H1 (cell line): ENCODE measurements around the gene STAG1. TPM values are rescaled to one million over a fixed set of nuclear protein-coding genes. Genes with fewer than 3 reads are reported as not detected.
"Not testable (repeated sequence)": the region's sequence is repeated elsewhere in the genome, so short reads cannot be mapped to it uniquely, and the experiment has no call there.

ENCODE experiments used
- CTCF ChIA-PET: fragments of 300-600 bp; sonication (Branson Sonifier 250); formaldehyde crosslinking; loops from one replicate; lab custom pipeline; 2021; ENCODE audit not compliant: partially characterized antibody; lab: Charles Lee
- POLR2A ChIA-PET: fragments of 300-600 bp; sonication (Branson Sonifier 250); formaldehyde crosslinking; loops from one replicate; lab custom pipeline; 2021; ENCODE audit warnings: inconsistent platforms; ENCODE audit not compliant: partially characterized antibody; lab: Charles Lee
- DNase-seq, 2 experiments: peaks; one replicate each; pipeline versions ENCODE4 v3.0.0 to v3.0.0-alpha.2; 2010 to 2022; ENCODE audit warnings: low spot score in 2 of 2, low read depth in 1 of 2, mixed read lengths in 1 of 2
- FAIRE-seq: peaks from 2 replicates; lab custom pipeline; 2011; peaks lifted over from hg19 to GRCh38; lab: Jason Lieb, UNC
- H2AFZ ChIP-seq: 2 replicates; pipeline ENCODE4 v1.8.1; 2012; ENCODE audit warnings: low read length, inconsistent platforms
- H2AK5ac ChIP-seq: 2 replicates; pipeline ENCODE4 v1.6.1; 2013; ENCODE audit warnings: low read depth, low read length
- H2BK120ac ChIP-seq: replicated peaks from 2 replicates; pipeline ENCODE3; 2013; ENCODE audit warnings: low read depth, low read length, inconsistent platforms
- H2BK12ac ChIP-seq: 2 replicates; pipeline ENCODE4 v1.6.1; 2013; ENCODE audit warnings: low read depth, low read length
- H2BK15ac ChIP-seq: 2 replicates; pipeline ENCODE4 v1.6.1; 2013; ENCODE audit warnings: low read length
- H2BK20ac ChIP-seq: 2 replicates; pipeline ENCODE4 v1.6.1; 2013; ENCODE audit warnings: low read length
- H2BK5ac ChIP-seq: 2 replicates; pipeline ENCODE4 v1.6.1; 2013; ENCODE audit warnings: low read depth, low read length
- H3K14ac ChIP-seq: 2 replicates; pipeline ENCODE4 v1.6.1; 2013; ENCODE audit warnings: inconsistent platforms; ENCODE audit not compliant: insufficient read length
- H3K18ac ChIP-seq: 2 replicates; pipeline ENCODE4 v1.6.1; 2013; ENCODE audit warnings: low read length; ENCODE audit errors: extremely low read depth
- H3K23ac ChIP-seq: 2 replicates; pipeline ENCODE4 v1.6.1; 2013; ENCODE audit warnings: inconsistent platforms; ENCODE audit not compliant: insufficient read length
- H3K23me2 ChIP-seq: 2 replicates; pipeline ENCODE4 v1.6.1; 2013; ENCODE audit warnings: low read depth, low read length
- H3K27ac ChIP-seq: 2 replicates; pipeline ENCODE4 v1.6.1; 2011; ENCODE audit warnings: low read depth, low read length, inconsistent platforms
- H3K27me3 ChIP-seq, 4 experiments: replicated peaks in 1 of 4; 1 replicate in 1 of 4; 2 replicates in 3 of 4; pipeline versions ENCODE4 v1.6.1 to v1.8.1; 2011 to 2013; ENCODE audit warnings: low read length in 3 of 4, mild to moderate bottlenecking in 3 of 4, inconsistent platforms in 2 of 4, mixed read lengths in 2 of 4, moderate library complexity in 1 of 4; ENCODE audit not compliant: control insufficient read depth in 3 of 4, insufficient read depth in 3 of 4; ENCODE audit errors: extremely low read depth in 1 of 4
- H3K36me3 ChIP-seq, 4 experiments: 2 replicates each; pipeline versions ENCODE4 v1.6.1 to v1.8.1; 2011 to 2013; ENCODE audit warnings: mild to moderate bottlenecking in 4 of 4, low read length in 3 of 4, moderate library complexity in 2 of 4, control low read depth in 1 of 4, inconsistent platforms in 1 of 4; ENCODE audit not compliant: insufficient read depth in 4 of 4, control insufficient read depth in 2 of 4
- H3K4ac ChIP-seq: replicated peaks from 2 replicates; pipeline ENCODE3; 2013; ENCODE audit warnings: low read length, low read depth, mixed read lengths, inconsistent platforms; ENCODE audit not compliant: insufficient read length
- H3K4me1 ChIP-seq, 4 experiments: replicated peaks in 1 of 4; 1 replicate in 1 of 4; 2 replicates in 3 of 4; pipeline versions ENCODE4 v1.6.1 to v1.8.1; 2011 to 2013; ENCODE audit warnings: low read length in 3 of 4, inconsistent platforms in 2 of 4, mixed read lengths in 1 of 4; ENCODE audit not compliant: insufficient read depth in 4 of 4, control insufficient read depth in 3 of 4
- H3K4me2 ChIP-seq, 2 experiments: 2 replicates each; pipeline versions ENCODE4 v1.6.1 to v1.8.1; 2011 to 2013; ENCODE audit warnings: low read depth in 2 of 2, low read length in 2 of 2, control low read depth in 1 of 2, inconsistent platforms in 1 of 2, mild to moderate bottlenecking in 1 of 2; ENCODE audit not compliant: insufficient read depth in 1 of 2
- H3K4me3 ChIP-seq, 4 experiments: fragments of 200-600, 300-600 bp in 1 of 4; sonication (generic), shearing (Covaris generic), sonication (Bioruptor Twin) in 1 of 4; 2 replicates each; pipeline versions ENCODE4 v1.5.1 to v1.8.1; 2011 to 2016; ENCODE audit warnings: low read length in 4 of 4, low read depth in 3 of 4, control low read depth in 2 of 4, inconsistent platforms in 2 of 4, mild to moderate bottlenecking in 2 of 4, mixed read lengths in 1 of 4, moderate library complexity in 1 of 4; ENCODE audit not compliant: insufficient read depth in 2 of 4; ENCODE audit errors: extremely low read depth in 1 of 4
- H3K56ac ChIP-seq: replicated peaks from 2 replicates; pipeline ENCODE3; 2013; ENCODE audit warnings: low read depth, mild to moderate bottlenecking, mixed read lengths, low read length, inconsistent platforms; ENCODE audit not compliant: insufficient read length
- H3K79me1 ChIP-seq: 2 replicates; pipeline ENCODE4 v1.6.1; 2013; ENCODE audit warnings: low read depth, low read length, control low read depth
- H3K79me2 ChIP-seq, 2 experiments: 2 replicates each; pipeline versions ENCODE4 v1.6.1 to v1.8.1; 2012 to 2013; ENCODE audit warnings: low read length in 2 of 2, mild to moderate bottlenecking in 2 of 2, inconsistent platforms in 1 of 2; ENCODE audit not compliant: insufficient read depth in 2 of 2, control insufficient read depth in 1 of 2
- H3K9ac ChIP-seq, 4 experiments: replicated peaks in 1 of 4; 1 replicate in 1 of 4; 2 replicates in 3 of 4; pipeline versions ENCODE4 v1.6.1 to v1.8.1; 2011 to 2013; ENCODE audit warnings: low read depth in 3 of 4, low read length in 3 of 4, control low read depth in 2 of 4, mild to moderate bottlenecking in 2 of 4, moderate library complexity in 2 of 4, inconsistent platforms in 1 of 4; ENCODE audit errors: extremely low read depth in 1 of 4
- H3K9me3 ChIP-seq, 2 experiments: 2 replicates each; pipeline versions ENCODE4 v1.6.1 to v1.8.1; 2012 to 2013; ENCODE audit warnings: mild to moderate bottlenecking in 2 of 2, moderate library complexity in 2 of 2, control low read depth in 1 of 2, inconsistent platforms in 1 of 2, low read depth in 1 of 2, low read length in 1 of 2, mixed read lengths in 1 of 2; ENCODE audit not compliant: insufficient read depth in 2 of 2
- H4K20me1 ChIP-seq, 2 experiments: replicated peaks in 1 of 2; 2 replicates each; pipeline versions ENCODE3 to v1.8.1; 2011 to 2013; ENCODE audit warnings: inconsistent platforms in 2 of 2, low read length in 2 of 2, mild to moderate bottlenecking in 1 of 2; ENCODE audit not compliant: insufficient read depth in 2 of 2, control insufficient read depth in 1 of 2
- H4K5ac ChIP-seq: 2 replicates; pipeline ENCODE4 v1.6.1; 2013; ENCODE audit warnings: low read length, low read depth, mixed read lengths, inconsistent platforms; ENCODE audit not compliant: insufficient read length
- H4K8ac ChIP-seq: 2 replicates; pipeline ENCODE4 v1.8.0; 2013; ENCODE audit warnings: mild to moderate bottlenecking, moderate library complexity, low read length, inconsistent platforms; ENCODE audit not compliant: insufficient read depth; ENCODE audit errors: extremely low read depth
- H4K91ac ChIP-seq: replicated peaks from 2 replicates; pipeline ENCODE3; 2013; ENCODE audit warnings: low read length, mixed read lengths, inconsistent platforms; ENCODE audit not compliant: insufficient read length
- WGBS, 2 experiments: shearing (Covaris generic) in 1 of 2; methylation state at CpG; one replicate each; pipeline versions ENCODE4 v1.1.6 to v1.1.7; 2013 to 2015; ENCODE audit warnings: low lambda C conversion rate in 2 of 2, mixed read lengths in 2 of 2, inconsistent platforms in 1 of 2, low coverage in 1 of 2, missing lambda C conversion rate in 1 of 2; ENCODE audit not compliant: insufficient replicate concordance in 2 of 2, insufficient coverage in 1 of 2, insufficient read length in 1 of 2; ENCODE audit errors: extremely low coverage in 1 of 2, missing lambda C conversion rate in 1 of 2; 5-methylcytosine and 5-hydroxymethylcytosine counted together
- polyA plus RNA-seq, 7 experiments: library from polyadenylated mRNA; depleted of rRNA in 3 of 7; stranded (reverse) in 5 of 7; unstranded in 2 of 7; fragments of >200 nt in 5 of 7; fragments of 200-250 nt in 2 of 7; gene quantifications; 1 replicate in 5 of 7; 2 replicates in 1 of 7; 4 replicates in 1 of 7; pipeline versions ENCODE4 v1.2.1 to v1.2.3, GENCODE V29; 2011 to 2013; ENCODE audit warnings: missing spikeins in 2 of 7, mixed read lengths in 2 of 7
- total RNA-seq: library from RNA; stranded (reverse); fragmentation: NEBNext Ultra II Directional; extraction: Animal tissue kit (Norgen Biotek cat#: 25700); gene quantifications from 2 replicates; pipeline ENCODE4 v1.2.1, GENCODE V29; 2021

The STAG1 gene
- total and polyA plus RNA-seq, 2 of the 8 experiments (the other 6 are each of a cell fraction or from before 2014, with no cell fraction given) = 4.6 to 23.4 TPM

- H2BK120ac ChIP-seq, H2BK15ac ChIP-seq, H3K9me3 ChIP-seq, FAIRE-seq, H3K56ac ChIP-seq, H4K8ac ChIP-seq, H3K4me3 ChIP-seq, H2BK20ac ChIP-seq, H3K4ac ChIP-seq, H3K27me3 ChIP-seq, POLR2A ChIA-PET, H3K14ac ChIP-seq, H3K4me1 ChIP-seq, H3K18ac ChIP-seq, H2AFZ ChIP-seq, H2AK5ac ChIP-seq, H3K36me3 ChIP-seq, H3K27ac ChIP-seq, H3K9ac ChIP-seq, H4K20me1 ChIP-seq, H2BK12ac ChIP-seq, H3K23me2 ChIP-seq, H3K79me1 ChIP-seq, H3K4me2 ChIP-seq, H3K23ac ChIP-seq, H4K91ac ChIP-seq, DNase-seq, H2BK5ac ChIP-seq, H4K5ac ChIP-seq: not testable (repeated sequence)
- H3K79me2 ChIP-seq = peaks cover 0 to 71% of the 10 kb centered on the region in 2 experiments; a peak in 2 of 4 replicates
- 94% methylated on average over 6 of the region's 6 CpGs; no CpG with 5 or more reads in 1 of the 2 experiments for WGBS, 2 experiments
- CTCF ChIA-PET = interaction anchor here (0.6 to 1.1 kb wide), 2 partner anchors 24 to 163 kb away, joined by 3 read pairs; no protein-coding TSS in a partner anchor
Measured at GRCh38 chr3:136666301-136666700, 85.9 kb downstream of the STAG1 start.
